ENCODE measurements around the gene KRTAP12-4.
"Not testable (repeated sequence)": the region's sequence is repeated elsewhere in the genome, so short reads cannot be mapped to it uniquely, and the experiment has no call there.

The KRTAP12-4 gene

DNA sequence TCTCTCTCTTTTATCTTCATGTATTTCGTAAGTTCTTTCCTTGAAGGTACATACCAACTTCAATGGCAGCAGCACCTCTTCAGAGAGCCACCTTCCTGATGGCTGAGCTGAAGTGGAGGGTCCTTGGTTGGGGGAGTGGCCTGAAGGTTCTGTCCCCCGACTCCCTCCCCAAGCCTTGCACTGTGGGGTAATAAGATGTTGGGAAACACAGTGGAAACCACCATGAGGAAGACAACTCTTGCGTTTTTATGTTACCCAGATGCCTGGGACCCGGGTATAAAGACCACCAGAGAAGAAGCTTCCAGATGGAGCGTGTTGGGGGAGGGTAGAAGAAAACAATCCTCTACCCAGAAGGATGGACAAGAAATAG lies 4.1 kb upstream of the KRTAP12-4 start:
- in situ Hi-C loops (cut with HindIII; ENCODE audit: low sequenced_read_pairs): no loop called here

DNA sequence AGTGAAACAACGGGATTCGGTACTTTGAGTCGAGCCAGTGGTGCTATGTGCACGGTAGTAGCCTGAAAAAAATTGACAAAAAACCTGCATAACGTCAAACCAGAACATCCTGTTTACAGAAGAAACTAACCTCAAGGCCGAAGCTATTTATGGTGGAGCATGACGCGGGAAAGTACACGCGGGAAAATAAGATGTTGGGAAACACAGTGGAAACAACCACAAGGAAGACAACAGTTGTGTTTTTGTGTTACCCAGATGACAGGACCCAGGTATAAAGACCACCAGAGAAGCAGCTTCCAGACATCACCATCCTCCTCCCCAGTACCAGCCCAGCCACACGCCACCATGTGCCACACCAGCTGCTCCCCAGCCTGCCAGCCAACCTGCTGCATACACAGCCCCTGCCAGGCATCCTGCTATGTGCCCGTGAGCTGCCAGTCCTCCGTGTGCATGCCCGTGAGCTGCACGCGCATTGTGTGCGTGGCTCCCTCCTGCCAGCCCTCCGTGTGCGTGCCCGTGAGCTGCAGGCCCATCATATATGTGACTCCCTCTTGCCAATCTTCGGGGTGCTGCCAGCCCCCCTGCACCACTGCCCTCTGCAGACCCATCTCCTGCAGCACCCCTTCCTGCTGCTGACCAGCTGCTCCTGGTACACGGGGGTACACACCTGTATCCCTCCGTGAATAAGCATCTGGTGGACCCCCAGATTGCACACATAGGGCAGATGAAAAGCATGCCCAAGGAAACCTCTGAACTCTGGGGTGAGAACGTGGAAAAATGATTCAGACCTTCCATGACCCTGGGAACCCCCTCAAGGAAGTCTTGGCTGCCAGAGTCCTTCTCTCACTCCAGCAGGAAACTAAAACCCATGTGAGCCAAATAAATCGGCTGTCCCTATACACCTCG lies 3.4 kb upstream of the KRTAP12-4 start, which contains the start of gene KRTAP12-3:
Gene KRTAP12-3 (plus strand): TSS at position 298 of the 906 bp plus-strand sequence. CDS start 48 bp downstream, at position 346.
- in situ Hi-C loops (cut with HindIII; ENCODE audit: low sequenced_read_pairs): no loop called here

DNA sequence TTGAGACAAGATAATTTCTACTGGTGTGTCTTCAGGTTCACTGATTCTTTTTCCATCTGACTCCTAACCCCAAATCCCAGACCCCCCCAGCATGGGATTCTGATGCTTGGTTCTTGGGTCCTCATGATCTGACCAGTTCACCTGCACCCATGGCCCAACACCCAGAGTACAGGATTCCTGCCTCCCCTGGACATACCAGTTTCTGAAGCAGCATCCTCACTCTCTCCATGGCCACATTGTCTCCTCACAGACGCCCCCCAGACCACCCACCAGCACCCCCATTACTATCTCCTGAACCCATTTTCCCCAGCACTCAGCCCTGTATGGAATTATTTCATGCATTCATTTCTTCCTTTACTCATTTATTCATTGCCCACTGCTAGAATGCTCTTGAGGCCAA lies 2.4 kb upstream of the KRTAP12-4 start:
- in situ Hi-C loops (cut with HindIII; ENCODE audit: low sequenced_read_pairs): no loop called here

DNA sequence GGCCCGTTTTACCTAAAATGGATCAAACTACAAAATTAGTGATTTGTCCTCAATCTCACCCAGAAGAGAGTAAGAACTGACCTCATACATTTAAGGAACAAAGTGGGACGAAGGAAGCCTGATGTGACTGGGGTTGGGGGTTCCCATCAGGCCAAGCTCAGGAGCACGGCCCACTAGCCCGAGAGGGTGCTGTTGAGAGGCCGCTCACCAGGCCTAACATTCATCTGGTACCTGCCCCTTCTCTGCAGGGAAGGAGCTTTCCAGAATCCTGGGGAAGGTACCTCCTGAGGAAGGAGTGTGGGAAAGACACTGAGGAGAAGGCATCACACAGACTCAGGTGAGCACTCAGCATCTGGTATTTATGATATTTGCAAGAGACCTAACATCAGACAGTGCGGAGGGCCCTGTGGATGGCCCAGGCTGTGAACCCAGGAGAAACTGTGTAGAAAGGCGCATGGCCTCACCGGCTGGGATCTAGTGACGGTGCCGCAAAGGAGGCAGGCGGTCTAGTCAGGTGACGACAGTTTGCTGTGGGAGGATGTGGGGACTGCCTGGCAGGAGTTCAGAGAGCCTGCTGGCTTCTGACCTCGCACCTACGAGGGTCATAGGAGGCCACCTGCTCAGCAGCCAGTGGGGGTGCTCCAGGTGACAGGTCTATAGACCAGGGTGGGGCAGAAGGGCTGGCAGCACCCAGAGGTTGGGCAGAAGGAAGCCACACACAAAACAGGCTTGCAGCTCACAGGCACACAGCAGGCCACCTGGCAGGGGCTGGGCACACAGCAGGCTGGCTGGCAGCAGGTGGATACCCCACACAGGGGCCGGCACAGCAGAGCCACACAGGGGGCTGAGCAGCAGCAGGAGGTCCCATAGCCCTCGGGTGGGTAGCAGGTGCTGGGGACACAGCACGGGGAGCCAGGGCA lies 543 bp downstream of the KRTAP12-4 start:
- in situ Hi-C loops (cut with HindIII; ENCODE audit: low sequenced_read_pairs): loop anchor here (5.0 kb wide), 1 partner anchor 38 kb away; no protein-coding TSS in a partner anchor

DNA sequence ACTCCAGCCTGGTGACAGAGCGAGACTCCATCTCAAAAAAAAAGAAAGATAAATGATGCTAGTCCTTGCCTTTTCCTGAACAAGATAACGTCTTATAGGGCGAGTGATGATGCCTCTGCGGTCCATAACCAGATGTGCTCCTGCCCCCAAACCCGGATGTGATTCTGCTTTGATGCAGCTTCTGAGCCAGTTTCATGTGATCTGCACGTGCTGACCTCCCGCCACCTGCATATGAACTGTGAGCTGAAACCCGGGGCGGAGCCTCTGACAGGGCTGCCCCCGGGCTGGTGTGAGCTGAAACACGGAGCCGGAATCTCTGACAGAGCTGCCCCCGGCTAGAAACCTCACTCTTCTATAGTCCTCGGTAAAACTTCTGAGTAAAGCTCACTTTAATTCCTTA lies 1.3 kb downstream of the KRTAP12-4 start:
- in situ Hi-C loops (cut with HindIII; ENCODE audit: low sequenced_read_pairs): loop anchor here (5.0 kb wide), 1 partner anchor 39 kb away; no protein-coding TSS in a partner anchor

DNA sequence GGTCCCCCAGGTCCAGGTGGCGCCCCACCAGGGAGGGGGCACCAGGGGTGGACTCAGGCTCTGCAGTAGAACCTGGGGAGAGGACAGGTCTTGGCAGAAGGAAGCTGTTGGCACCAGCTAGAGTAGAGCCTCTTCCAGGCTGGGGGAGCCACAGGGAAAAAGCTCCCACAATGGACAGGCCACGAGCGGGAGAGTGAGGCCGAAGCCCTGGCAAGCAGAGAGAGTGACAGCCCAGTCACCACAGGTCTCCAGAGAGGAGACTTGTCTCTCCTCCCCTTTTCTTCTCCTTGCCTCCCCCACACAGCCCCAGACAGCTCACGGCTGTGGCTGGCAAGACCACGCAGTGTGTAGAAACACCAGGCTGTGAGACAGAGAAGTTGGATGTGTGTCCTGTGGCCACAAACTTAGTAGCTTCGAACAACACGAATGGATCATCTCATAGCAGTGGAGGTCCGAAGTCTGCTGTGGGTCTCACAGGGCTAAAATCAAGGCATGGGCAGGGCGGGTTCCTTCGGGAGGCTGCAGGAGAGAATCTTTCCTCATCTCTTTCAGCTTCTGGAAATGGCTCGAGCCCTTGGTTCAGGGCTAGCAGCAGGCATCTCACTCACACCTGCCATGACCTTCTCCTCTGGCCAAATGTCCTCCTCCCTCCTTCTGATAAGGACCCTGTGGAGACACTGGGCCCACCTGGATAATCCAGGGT lies 3.3 kb downstream of the KRTAP12-4 start:
- in situ Hi-C loops (cut with HindIII; ENCODE audit: low sequenced_read_pairs): loop anchor here (5.0 kb wide), 1 partner anchor 41 kb away; no protein-coding TSS in a partner anchor

DNA sequence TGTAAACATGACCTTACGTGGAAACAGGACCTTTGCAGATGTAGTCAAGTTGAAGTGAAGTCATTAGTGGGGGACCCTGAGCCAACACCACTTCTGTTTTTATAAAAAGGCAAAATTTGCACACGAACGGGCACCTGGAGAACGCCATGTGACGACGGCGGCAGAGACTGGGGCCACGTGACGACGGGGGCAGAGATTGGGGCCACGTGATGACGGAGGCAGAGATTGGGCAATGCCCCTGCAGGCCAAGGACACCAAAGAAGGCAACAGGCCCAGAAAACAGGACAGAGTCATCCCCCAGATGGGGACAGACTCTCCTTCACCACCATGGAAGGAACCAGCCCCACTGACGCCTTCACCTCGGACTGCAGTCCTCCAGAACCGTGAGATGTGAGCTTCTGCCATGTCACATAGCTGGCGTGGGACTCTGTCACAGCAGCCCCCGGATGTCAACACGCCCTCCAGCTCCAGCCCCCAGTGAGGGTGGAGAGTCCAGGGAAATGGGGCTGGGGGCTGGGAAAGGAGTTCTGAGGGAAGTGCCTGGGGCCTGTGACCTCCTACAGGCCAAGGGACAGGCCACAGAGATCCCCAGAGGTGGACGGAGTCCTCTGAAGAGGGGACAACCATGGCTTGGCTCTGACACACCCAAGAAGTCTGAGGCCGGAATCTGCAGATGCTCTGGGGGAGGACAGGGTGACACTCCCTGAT lies 4.0 kb downstream of the KRTAP12-4 start:
- in situ Hi-C loops (cut with HindIII; ENCODE audit: low sequenced_read_pairs): loop anchor here (5.0 kb wide), 1 partner anchor 42 kb away; no protein-coding TSS in a partner anchor

DNA sequence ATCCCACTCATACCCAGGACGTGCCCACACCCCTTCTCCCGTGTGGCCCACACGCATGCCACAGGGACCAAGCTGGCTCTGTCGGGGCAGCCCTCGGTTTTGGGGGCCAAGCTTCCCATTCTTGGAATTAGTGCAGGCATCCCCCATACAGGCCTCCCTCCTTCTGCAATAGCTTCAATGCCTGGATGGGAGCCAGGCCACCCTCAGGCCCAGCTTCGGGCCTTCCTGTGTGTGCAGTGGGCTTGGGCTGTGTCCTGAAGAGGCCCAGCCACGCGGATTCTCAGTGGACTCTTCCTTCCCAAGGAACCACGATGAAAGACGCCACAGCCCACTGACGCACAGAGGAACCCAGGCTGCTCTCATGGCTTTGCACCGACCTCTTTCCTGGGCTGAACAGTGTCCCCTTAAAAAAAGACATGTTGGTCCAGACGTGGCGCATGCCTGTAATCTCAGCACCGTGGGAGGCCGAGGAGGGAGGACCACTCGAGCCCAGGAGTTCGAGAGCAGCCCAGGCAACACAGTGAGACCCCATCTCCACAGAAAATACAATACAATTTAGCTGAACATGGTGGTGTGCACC lies 4.8 kb downstream of the KRTAP12-4 start:
- in situ Hi-C loops (cut with HindIII; ENCODE audit: low sequenced_read_pairs): loop anchor here (5.0 kb wide), 2 partner anchors 43 to 63 kb away; partner anchors contain the start of gene TSPEAR

DNA sequence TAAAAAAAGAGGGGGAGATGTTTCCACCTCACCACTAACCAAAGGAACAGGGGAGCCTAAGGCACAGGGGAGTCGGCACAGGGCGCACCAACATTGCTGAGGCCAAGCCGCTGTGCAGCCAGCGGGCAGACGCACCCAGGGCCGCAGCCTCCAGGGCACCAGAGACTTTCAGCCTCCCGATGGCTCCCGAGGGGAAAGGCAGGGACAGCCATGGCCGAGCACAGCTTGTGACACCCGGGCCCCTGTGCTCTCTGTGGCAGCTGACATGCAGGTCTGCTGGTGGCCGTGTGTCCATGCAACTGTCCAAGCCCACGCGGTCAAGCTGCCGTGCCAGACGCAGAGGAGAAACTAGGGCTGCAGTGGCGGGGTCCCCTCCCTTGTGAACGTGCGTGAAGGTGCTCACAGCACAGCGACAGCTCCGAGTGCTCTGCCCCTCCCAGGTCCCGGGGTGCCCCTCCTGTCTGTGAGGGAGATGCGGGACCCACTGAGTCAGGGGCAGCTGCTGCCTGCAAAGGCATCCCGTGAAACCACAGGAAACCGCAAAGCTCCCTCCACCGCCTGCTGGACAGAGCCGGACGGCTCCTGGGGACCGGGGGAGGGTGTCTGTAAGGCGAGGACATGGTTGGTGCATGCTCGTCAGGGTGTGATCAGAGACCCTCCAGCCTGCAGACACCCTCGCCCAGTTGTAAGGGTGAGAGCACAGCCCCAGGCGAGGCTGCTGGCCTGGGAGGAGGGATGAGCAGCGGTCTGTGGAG lies 5.7 kb downstream of the KRTAP12-4 start:
- in situ Hi-C loops (cut with HindIII; ENCODE audit: low sequenced_read_pairs): loop anchor here (5.0 kb wide), 1 partner anchor 64 kb away; the partner anchor contains the start of gene TSPEAR

DNA sequence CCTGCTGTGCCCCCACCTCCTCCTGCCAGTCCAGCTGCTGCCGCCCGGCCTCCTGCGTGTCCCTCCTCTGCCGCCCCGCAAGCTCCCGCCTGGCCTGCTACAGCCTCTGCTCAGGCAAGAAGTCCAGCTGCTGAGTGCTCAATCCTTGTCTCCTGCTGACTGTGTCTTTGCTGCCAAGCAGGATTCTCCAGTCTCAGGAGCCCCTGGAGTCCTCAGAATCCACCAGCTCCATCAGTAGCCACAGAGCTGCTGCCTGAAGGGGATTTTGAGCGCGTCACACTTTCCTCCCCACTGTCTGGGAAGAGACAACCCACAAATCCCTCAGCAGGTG lies 7.3 kb downstream of the KRTAP12-4 start:
- in situ Hi-C loops (cut with HindIII; ENCODE audit: low sequenced_read_pairs): loop anchor here (5.0 kb wide), 1 partner anchor 65 kb away; the partner anchor contains the start of gene TSPEAR

DNA sequence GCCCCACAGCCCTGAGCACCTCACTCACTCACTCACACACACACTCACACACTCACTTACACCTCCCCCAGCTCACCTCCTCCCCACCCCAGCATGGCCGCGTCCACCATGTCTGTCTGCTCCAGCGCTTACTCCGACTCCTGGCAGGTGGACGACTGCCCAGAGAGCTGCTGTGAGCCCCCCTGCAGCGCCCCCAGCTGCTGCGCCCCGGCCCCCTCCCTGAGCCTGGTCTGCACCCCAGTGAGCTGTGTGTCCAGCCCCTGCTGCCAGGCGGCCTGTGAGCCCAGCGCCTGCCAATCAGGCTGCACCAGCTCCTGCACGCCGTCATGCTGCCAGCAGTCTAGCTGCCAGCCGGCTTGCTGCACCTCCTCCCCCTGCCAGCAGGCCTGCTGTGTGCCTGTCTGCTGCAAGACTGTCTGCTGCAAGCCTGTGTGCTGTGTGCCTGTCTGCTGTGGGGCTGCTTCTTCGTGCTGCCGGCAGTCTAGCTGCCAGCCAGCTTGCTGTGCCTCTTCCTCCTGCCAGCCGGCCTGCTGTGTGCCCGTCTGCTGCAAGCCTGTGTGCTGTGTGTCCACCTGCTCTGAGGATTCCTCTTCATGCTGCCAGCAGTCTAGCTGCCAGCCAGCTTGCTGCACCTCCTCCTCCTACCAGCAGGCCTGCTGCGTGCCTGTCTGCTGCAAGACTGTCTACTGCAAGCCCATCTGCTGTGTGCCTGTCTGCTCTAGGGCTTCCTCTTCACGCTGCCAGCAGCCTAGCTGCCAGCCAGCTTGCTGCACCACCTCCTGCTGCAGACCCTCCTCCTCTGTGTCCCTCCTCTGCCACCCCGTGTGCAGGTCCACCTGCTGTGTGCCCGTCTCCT lies 7.9 kb downstream of the KRTAP12-4 start, which contains the start of gene KRTAP10-11:
Gene KRTAP10-11 (plus strand): TSS at position 49 of the 856 bp plus-strand sequence. CDS start 45 bp downstream, at position 94.
- in situ Hi-C loops (cut with HindIII; ENCODE audit: low sequenced_read_pairs): loop anchor here (5.0 kb wide), 1 partner anchor 66 kb away; the partner anchor contains the start of gene TSPEAR

DNA sequence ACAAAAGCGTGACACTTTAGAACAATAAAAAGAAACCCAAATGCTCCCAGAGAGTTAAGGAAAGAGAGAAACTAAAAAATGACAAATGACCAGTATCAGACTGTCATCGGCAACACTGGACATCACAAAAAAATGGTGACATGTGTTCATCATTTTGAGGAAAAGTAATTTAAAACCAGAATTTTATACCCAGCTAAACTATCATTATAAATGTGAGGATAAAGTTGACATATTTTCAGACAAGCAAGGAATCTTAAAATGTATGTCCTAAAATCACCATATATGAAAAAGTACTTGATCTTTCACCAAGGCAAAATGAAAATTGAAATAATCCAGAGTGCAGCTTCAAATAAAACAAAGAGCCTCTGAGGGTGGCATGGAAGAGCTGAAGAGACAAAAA lies 9.6 kb downstream of the KRTAP12-4 start:
- in situ Hi-C loops (cut with HindIII; ENCODE audit: low sequenced_read_pairs): loop anchor here (5.0 kb wide), 1 partner anchor 67 kb away; the partner anchor contains the start of gene TSPEAR

DNA sequence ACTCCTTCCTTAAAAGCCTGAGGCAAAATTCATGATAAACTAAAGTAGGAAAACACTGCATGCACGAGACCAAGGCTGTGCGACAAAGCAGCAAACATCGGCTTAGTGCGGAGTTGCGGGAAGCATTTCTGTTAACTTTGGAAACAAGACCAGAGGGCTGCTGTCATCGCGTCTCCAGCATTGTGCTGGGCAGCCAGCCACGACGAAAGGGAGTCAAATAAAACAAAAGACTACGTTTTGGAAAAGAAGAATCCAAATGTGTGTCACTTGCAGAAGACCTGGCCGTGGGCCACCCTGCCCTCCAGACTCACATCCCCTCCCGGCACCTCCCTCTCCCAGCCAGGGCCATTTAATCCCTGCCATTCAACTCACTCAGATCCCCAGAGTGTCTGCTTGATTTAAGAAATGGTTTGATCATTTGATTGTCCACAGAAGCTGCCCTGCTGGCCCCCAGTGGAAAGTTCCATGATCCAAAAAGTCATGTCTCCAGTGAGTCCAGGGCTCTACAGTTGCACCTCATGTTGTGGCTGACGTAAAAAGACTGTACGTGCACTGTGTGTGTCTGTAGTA lies 10.6 kb downstream of the KRTAP12-4 start:
- in situ Hi-C loops (cut with HindIII; ENCODE audit: low sequenced_read_pairs): no loop called here

DNA sequence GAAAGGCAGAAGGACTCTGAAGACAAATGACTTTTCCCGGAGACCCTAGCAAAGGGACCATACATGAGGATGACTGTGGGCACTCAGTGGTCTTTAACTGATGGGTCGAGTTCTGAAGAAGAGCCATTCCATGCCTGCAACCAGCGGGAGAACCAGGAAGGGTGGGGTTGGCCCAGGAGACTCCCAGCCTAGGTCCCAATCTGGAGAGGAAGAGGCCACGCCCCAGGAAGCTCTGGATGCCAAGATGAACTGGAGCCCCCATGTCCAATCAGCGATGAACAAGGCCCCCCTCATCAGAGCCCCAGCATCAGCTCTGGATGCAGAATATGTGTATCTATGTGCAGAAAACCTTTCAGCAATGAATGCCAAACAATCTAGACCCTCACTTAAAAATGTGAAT lies 13.7 kb downstream of the KRTAP12-4 start:
- in situ Hi-C loops (cut with HindIII; ENCODE audit: low sequenced_read_pairs): no loop called here

DNA sequence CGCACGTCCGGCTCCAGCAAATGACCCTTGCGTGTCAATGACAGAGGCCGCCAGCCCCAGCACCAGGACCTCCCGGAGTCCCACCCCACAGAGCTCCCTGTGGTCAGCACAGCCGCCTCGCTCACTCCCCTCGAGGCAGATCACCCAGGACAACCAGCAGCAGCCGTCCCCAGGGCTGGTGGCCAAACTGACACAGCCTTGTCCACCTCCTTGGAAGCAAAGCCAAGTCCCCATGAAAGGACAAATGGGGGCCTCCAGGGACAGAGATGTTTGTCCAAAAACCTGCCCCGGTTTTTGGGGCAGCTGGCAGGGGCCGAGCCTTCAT lies 15.2 kb downstream of the KRTAP12-4 start:
- in situ Hi-C loops (cut with HindIII; ENCODE audit: low sequenced_read_pairs): no loop called here

DNA sequence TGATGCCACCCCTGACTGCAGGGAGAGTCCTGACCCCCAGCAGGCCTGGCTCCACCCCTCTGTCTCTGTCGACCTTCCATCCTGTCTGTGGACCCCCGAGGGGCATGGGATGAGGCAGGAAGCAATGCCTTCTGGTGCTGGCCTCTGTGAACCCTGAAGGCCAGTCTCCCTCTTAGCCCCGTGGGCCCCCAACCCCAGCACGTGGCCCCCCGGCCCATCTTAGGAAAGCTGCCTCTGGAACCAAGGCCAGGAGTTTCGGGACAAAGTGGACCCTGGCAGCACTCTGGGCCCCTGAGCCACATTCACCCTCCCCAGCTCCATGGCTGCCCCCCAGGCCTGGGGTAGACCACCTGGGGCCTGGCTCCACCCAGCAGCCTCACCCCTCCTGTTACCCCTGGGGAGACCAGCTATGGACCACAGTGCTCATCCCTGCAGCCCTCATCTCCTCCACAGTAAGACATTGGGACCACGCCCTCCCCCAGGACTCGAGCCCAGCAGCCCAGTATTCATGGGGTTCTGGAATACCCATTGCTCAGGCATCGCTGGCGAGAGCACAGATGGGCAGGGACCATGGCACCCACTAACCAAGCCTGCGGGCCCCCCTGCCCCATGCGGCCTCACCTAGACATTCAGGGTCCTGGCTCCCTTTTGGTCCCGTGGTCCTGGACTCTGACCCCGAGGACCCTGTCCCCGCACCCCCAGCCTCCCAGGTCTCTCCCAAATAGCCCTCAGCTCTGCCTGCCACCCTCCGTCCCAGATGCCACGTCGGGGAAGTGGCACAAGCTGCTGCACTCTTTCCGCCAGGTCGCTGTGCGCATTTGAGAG lies 15.7 kb downstream of the KRTAP12-4 start:
- in situ Hi-C loops (cut with HindIII; ENCODE audit: low sequenced_read_pairs): not testable (repeated sequence)

Data from endothelial cell of hepatic sinusoid (primary cell).